WERI-Rb-1 (cell line): ENCODE data around the gene SCFD2.

Source experiments
- DNase-seq: peaks from one replicate; pipeline ENCODE4 v3.0.0-alpha.2; 2020
- H3K27ac ChIP-seq: fragments of 250-450 bp; sonication (Bioruptor Pico); 2 replicates; pipeline ENCODE4 v1.5.1; 2020; ENCODE audit warnings: mild to moderate bottlenecking, moderate library complexity
- H3K27me3 ChIP-seq: fragments of 250-450 bp; sonication (Bioruptor Pico); 2 replicates; pipeline ENCODE4 v1.5.1; 2021; ENCODE audit warnings: mild to moderate bottlenecking, low read depth, moderate library complexity; ENCODE audit not compliant: insufficient read depth, severe bottlenecking
- H3K36me3 ChIP-seq: fragments of 250-450 bp; sonication (Bioruptor Pico); 2 replicates; pipeline ENCODE4 v1.5.1; 2020; ENCODE audit warnings: mild to moderate bottlenecking, moderate library complexity
- H3K4me3 ChIP-seq: 2 replicates; pipeline ENCODE4 v1.5.1; 2011; ENCODE audit warnings: low read depth, mild to moderate bottlenecking, control low read depth, low read length
- H3K9me3 ChIP-seq: fragments of 250-450 bp; sonication (Bioruptor Pico); 2 replicates; pipeline ENCODE4 v1.5.1; 2021; ENCODE audit warnings: mild to moderate bottlenecking, moderate library complexity; ENCODE audit not compliant: severe bottlenecking
- TF ChIP-seq, protein P1 (sequence below): IDR thresholded peaks from 2 replicates; pipeline ENCODE4 v1.5.1; 2011; ENCODE audit warnings: low read depth, mild to moderate bottlenecking, control low read depth, inconsistent platforms, low read length

The SCFD2 gene

DNA sequence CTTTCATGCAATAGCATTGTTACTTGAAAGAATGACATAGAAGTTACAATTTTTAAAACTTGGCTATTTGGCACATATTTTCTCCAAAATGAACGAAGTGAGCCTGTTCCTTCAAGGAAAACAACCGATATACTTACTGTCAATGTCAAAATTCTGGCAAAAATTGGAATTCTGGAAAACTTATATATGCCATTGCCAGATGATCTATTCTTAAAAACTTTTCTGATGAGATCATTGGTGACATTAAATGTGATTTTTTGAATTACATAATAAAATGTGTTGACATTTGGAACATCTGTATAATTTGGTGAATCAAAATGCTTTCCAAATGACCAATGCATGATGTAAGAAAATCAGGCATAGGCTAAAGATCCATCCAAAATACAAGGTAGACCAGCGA lies 209.0 kb downstream of the SCFD2 start:
- no peak overlapping the region for H3K27ac ChIP-seq
- no peaks in the 10 kb centered on the region for H3K27me3 ChIP-seq
- H3K36me3 ChIP-seq: no peaks in the 10 kb centered on the region
- DNase-seq: no peak
- H3K9me3 ChIP-seq: no peaks in the 10 kb centered on the region
- no peak overlapping the region for H3K4me3 ChIP-seq
- TF ChIP-seq, protein P1, sequence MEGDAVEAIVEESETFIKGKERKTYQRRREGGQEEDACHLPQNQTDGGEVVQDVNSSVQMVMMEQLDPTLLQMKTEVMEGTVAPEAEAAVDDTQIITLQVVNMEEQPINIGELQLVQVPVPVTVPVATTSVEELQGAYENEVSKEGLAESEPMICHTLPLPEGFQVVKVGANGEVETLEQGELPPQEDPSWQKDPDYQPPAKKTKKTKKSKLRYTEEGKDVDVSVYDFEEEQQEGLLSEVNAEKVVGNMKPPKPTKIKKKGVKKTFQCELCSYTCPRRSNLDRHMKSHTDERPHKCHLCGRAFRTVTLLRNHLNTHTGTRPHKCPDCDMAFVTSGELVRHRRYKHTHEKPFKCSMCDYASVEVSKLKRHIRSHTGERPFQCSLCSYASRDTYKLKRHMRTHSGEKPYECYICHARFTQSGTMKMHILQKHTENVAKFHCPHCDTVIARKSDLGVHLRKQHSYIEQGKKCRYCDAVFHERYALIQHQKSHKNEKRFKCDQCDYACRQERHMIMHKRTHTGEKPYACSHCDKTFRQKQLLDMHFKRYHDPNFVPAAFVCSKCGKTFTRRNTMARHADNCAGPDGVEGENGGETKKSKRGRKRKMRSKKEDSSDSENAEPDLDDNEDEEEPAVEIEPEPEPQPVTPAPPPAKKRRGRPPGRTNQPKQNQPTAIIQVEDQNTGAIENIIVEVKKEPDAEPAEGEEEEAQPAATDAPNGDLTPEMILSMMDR: no peak

DNA sequence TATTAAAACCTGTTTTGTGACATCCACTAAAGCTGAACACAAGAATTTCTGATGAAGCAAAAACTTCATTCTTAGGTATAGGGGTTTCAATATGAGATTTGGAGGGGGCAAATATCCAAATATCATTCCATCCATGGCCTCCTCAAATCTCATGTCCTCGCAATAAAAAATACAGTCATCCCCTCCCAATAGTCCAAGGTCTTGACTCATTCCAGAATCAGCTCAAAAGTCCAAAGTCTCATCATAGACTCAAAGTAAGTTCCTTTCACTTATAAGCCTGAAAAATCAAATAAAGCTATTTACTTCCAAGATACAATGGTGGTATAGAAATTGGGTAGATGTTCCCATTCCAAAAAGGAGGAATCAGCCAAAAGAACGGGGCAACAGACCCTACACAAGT lies 213.4 kb downstream of the SCFD2 start:
- DNase-seq: no peak
- no peaks in the 10 kb centered on the region for H3K9me3 ChIP-seq

DNA sequence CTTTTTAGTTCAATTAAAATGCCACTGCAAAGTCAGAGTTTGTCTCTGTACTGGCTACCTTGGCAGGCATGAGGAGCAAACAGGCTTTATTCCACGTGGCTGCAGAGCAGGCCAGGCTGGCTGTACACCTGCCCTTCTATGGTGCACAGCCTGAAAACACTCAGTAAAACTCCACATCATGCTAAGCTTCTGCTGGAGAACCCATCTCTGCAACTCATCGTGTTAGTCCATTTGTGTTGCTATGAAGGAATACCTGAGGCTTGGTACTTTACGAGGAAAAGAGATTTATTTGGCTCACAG lies 214.4 kb downstream of the SCFD2 start:
- H3K27me3 ChIP-seq: no peaks in the 10 kb centered on the region
- H3K4me3 ChIP-seq: no peak overlapping the region
- H3K27ac ChIP-seq: no peak overlapping the region
- DNase-seq: no peak
- H3K36me3 ChIP-seq: no peaks in the 10 kb centered on the region
- H3K9me3 ChIP-seq: no peaks in the 10 kb centered on the region
- TF ChIP-seq, protein P1: no peak

More for the DNA sequence above, 213.4 kb downstream of the SCFD2 start:
- H3K4me3 ChIP-seq: no peak overlapping the region
- no peak overlapping the region for H3K27ac ChIP-seq
- TF ChIP-seq, protein P1: no peak
- no peaks in the 10 kb centered on the region for H3K36me3 ChIP-seq
- no peaks in the 10 kb centered on the region for H3K27me3 ChIP-seq

DNA sequence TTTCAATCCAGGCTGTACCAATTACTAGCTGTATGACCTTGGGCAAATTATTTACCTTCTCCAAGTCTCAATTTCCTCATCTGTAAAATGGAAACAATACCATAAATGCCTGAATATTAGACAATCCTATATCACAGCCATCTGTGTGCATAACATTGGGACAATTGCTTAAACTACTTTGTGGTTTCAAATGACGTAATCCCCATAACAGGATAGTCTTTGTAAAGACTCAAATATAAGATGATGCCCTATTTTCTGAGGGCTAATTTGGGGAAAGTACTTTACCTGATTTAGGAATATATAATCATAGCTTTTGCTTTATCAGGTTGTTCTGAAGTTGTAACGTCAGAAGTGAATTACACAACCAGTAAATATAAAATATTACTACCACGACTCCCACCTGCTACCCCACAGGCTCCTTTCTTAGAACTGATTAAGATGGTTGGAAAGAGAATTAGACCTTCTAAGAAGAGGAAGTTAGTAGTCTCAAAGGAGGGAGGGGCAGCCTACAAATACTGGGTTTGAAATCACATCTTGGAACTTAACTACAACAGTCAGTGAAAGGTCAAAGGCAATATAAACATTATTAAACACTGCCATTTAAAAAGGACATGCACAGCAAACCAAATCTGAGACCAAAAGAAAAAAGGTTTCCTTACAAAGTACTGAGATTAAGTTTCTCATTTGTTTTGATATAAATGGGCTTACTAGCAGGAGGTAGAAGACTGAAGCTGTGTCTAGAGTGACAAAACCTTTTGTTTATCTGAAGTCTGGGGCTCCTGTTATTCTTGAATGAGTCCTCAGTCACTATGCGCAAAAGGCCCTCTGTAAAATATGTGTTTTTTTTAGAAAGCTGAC lies 215.0 kb downstream of the SCFD2 start:
- Histone ChIP-seq H3K9me3 (no peaks in the 10 kb centered on the region), H3K36me3 (no peaks in the 10 kb centered on the region), H3K4me3 (no peak overlapping the region), H3K27me3 (no peaks in the 10 kb centered on the region), H3K27ac (no peak overlapping the region)
- DNase-seq: no peak
- TF ChIP-seq, protein P1: no peak

DNA sequence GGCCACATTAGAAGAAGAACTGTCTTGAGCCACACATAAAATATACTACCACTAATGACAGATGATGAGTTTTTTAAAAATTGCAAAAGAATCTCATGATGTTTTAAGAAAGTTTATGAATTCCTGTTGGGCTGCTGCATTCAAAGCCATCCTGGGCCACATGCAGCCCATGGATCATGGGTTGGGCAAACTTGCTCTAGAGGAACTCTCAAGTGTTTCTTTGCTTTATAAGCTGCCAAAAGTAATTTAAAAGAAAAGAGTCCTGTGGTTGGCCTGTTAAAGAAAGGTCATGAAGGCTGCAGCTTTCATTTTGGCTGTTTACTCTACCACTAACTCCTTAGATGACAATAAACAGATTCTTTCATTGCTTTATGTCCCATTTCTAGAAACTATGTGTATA lies 218.2 kb downstream of the SCFD2 start:
- H3K27ac ChIP-seq: no peak overlapping the region
- H3K36me3 ChIP-seq: no peaks in the 10 kb centered on the region
- no peaks in the 10 kb centered on the region for H3K9me3 ChIP-seq
- DNase-seq: no peak
- H3K4me3 ChIP-seq: no peak overlapping the region
- H3K27me3 ChIP-seq: no peaks in the 10 kb centered on the region
- TF ChIP-seq, protein P1: no peak

DNA sequence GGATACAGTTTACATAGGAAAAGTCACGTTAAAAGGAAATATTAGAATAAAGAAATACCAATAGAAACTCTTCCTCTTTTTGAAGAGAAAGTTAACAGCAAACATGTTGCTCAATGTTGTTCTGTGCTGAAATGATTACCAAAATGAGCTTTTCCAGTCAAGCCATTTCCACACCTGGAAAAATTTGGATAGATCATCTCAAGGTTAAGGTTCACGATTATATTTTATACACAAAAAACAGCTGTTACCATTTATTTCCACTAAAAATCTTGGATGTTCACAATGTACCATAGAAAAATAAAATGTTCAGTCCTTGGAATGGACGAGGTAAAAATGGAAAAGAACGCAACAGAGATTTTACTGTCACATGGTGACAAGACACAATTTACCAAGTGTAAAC lies 218.7 kb downstream of the SCFD2 start:
- H3K9me3 ChIP-seq: no peaks in the 10 kb centered on the region
- no peaks in the 10 kb centered on the region for H3K27me3 ChIP-seq
- H3K36me3 ChIP-seq: no peaks in the 10 kb centered on the region
- TF ChIP-seq, protein P1: no peak
- H3K27ac ChIP-seq: no peak overlapping the region
- H3K4me3 ChIP-seq: no peak overlapping the region
- DNase-seq: no peak
